GM18517 (cell line): ENCODE results near the gene RNASET2.
A peak's percentile ranks its signal among the peaks of the same experiment; 100 is the strongest.
"Not testable (repeated sequence)": the region's sequence is repeated elsewhere in the genome, so short reads cannot be mapped to it uniquely, and the experiment has no call there.

Experiments used
- ATAC-seq: cut with Tn5 transposase; IDR thresholded peaks from one replicate; pipeline ENCODE4 v1.9.1; 2021; ENCODE audit warnings: mild to moderate bottlenecking, moderate library complexity; ENCODE audit not compliant: unreplicated experiment

RNASET2 gene

DNA sequence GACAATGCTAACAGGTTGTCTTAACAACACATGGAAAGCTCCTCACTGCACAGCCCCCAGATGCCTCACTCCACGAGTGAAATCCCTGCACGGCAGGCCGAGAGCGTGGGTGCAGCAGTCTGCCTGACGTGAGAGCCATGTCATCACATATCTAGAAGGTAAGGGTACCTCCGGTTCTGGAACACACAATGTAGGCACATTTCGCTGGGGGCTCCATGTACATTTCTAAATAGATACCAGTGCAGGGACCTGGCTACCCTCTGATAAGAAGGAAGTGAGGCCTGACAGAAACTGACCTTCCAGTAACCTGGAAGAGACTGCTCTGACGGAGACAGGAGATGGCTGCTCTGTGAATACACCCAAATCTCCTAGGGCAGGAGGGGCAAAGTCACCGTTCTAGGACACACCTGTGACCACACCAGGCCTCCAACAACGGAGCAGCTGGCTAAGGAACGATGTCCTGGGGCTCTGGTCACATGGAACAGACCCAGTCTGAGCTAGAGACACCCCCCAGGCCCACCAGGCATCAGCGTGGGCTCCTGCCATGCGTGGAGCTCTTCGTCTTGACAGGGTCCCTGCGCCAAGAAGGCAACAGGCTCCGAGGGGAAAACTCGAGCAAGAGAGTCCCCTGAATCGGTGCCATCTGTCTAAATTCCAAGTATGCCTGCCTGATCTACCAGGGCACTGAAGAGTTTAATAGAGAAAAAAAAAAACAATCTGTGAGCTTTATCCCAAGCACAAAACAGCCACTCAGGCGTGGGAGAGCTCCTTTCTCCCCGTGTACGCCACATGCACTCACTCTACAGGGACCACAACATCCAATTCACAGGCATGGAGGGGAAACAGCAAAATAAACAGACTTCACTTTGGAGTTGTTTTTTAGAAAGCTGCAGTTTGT, 27.5 kb downstream of the RNASET2 start:
- ATAC-seq = no peak

DNA sequence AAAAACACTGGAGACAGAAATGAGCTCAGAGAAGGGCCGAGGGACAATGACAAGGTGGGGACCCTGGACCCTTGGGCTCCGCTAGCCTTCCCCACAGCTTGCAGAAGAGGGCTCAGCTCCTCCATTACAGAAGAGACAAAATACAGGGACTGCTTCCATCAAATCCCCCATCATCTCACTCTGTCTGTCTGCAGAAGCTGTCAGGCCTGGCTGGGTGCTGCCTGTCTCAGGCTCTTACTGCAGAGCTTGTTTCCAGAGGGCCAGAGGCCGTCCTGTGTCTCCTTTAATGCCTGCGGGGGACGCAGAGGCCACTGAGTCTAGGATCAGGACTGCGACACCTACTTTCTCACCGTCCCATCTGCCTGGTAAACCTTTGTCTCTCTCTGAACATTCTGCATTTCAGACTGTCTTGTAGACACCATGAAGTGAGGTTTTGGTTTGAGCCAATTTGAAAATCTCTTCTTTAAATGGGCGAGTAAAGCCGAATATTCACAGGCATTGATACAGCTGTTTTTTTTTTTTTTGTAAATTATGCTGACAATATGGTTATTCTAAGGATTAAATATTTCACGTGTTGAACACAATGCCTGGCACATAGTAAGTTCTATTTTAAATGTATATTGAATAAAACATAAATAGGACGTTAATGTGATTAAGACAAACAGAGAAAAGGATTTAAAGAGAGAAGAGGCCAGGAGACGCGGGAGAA, 28.3 kb downstream of the RNASET2 start:
- ATAC-seq = no peak

DNA sequence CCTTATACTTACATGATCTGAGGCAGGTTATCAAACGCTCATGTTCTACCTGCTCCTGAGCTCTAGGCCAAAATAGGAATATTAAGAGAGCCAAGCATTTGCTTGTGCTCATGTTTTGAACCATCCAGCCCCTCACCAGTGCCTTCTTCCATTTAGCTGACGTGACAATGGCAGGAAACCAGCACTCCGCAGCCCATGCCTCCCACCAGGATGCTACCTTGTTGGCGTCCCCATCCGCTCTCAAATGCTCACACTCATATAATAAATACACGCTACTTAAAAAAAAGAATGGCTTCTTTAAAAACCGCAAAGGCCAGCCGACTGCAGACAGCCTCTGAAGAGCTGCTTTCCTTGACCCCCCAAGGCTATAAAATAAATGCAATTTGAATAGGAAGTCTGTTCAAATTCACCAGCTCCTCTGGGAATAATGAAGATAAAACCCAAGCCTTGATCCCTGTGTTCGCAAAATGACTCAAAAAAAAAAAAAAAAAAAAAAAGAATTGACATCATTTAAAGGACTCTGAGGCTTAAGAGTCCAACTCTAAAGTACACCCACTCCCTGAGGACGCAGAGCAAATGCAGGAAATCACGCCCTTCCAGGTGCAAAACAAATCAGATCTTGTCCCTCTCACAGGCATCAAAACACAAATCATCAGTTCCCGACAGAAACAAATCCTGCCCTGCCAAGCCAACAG, 29.0 kb downstream of the RNASET2 start:
- no peak for ATAC-seq

DNA sequence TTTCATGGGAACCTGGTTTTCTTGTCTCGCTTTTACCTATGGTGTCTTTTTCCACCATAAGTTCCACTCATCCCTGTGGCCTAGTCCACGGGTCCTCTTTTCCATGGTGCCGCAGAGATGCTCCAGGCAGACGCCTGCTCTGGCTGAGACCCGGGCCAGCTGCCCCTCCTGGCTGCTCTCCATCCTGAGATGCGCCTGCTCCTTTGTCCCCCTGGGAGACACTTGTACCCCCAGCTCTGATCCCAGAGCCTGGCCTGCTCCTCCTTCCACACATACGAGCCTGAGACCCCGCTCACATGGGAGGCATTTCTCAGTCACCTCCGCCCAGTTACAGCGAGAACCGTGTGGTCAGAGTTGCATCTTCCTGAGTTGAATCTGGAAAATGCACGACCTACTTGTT, 29.6 kb downstream of the RNASET2 start:
- no peak for ATAC-seq

DNA sequence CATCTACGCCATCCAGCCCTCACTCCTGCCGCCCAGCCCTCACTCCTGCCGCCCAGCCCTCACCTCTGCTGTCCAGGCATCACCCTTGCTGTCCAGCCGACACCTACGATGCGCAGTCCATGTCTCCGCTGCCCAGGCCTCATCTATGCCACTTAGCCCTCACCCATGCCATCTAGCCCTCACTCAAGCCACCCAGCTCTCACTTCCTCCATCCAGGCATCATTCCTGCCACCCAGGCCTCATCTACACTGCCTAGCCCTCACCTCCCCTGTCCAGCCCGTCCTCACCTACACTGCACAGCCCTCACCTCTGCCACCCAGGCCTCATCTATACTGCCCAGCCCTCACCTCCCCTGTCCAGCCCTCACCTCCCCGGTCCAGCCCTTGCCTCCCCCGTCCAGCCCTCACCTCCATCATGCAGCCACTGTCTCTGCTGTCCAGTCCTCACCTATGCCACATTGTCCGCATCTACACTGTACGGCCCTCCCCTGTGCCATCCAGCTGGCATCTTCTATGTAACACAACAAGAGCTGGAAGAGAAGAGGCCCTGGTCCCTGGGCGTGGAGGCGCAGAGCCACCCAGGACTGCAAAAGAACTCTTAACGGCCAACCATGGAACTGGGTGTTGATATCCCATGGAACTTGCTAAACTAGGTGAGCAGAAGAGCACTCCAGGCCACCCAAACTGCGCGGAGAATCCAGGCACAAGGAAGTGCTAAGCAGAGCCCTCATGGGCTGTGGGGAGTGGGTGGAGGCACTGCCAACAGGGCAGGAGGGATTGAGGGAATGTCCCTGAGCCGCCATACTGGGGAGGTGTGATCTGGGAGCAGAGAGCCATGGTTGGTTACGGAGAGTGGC, 31.0 kb downstream of the RNASET2 start:
- ATAC-seq = no peak

DNA sequence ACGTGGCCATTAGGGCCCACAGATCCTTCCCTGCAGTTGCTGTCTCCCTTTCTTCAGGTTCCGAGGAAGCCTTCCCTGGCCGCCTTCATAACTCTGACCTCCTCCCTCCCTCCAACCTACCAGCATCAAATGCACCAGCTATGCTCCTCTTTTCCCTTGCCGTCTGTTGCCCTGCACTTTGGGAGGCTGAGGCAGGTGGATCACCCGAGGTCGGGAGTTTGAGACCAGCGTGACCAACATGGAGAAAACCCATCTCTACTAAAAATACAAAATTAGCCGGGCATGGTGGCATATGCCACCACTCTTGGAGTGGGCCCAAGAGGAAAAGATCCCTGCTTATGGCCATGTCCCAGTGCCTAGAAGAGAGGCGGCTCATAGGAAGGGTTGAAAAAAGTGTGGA, 31.8 kb downstream of the RNASET2 start:
- no peak for ATAC-seq

DNA sequence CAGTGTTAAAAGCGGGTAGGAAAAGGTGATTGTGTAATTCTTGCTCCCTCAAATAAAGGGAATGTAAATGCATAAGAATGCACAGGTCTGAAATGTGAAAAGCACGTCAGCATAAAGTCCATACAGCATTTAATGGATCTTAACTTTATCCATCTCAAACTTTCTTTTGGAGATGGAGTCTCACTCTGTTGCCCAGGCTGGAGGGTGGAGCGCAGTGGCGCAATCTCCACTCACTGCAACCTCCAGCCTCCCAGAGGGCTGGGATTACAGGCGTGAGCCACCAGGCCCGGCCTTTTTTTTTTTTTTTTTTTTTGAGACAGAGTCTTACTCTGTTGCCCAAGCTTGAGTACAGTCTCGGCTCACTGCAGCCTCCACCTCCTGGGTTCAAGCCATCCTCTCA, 33.4 kb downstream of the RNASET2 start:
- no peak for ATAC-seq

DNA sequence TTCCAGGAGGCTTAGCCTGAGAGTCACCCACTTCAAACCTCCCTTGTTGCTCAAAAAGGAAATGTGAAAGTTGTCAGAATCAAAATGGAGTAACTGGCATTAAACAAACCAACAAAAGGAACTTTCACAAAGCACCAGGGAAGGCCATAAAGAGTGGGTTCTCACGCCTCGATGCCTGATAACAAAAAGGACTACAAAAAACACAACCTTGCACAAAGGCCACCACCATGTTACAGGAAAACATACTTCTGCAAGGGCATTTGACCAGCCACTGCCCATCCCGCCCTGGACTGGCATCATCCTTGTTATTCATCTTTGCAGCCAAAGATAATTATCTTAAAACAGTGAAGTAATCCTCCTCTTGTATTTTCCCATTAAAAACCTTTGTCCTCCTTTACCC, 34.8 kb downstream of the RNASET2 start:
- ATAC-seq = no peak

DNA sequence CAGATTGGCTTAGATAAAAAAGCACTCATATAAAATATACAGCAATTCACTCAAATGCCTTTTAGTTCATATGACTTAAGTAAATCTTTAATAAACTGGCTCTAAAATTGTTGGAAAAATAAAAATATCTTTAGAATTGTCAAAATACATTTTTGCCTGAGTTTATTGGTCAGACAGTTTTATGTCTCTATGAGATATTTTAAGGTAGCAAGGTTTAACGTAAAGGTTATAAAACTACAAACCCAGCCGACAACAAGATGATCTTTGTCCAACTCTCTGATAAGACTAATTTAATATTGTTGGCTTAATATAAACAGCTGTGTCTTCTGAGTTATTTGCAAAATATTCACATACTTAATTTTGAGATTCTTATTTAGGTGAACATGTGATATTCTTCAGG, 39.5 kb downstream of the RNASET2 start:
- no peak for ATAC-seq

DNA sequence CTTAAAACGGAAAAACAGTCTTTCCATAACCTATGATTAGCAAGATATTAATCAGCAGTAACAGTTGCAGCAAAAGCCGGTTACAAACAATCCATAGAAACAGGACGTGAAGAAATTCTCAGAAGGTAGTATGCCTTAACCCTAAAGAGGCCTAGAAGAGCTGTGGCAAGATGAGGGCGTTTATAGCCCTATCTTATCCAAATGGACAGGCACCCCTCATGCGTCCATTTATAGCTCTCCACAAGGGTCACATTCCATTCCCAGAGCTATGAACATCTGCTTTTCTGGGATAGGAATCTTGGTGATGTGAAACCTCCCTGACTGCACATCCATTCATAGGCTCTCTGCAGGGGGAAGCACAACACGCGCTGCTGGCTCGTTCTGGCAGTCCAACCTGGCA, 40.9 kb downstream of the RNASET2 start:
- ATAC-seq = not testable (repeated sequence)

DNA sequence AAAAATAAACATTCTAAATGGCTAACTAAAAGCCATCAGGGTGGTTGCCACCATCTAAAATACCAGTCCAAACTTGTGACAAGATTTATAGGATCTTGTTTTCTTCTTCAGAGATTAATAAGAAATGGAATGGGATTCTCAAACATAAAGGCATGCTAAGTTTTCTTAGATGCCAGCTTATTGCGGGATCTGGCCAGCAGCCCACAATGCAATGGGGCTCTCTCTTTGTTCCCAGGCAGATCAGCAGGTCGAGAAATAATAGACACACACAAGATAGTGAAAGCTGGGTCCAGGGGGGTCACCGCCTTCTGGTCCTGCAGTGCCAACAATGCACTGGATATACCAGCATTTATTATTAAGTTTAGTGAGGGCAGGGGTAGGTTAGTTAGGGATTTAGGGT, 41.4 kb downstream of the RNASET2 start:
- ATAC-seq = not testable (repeated sequence)

DNA sequence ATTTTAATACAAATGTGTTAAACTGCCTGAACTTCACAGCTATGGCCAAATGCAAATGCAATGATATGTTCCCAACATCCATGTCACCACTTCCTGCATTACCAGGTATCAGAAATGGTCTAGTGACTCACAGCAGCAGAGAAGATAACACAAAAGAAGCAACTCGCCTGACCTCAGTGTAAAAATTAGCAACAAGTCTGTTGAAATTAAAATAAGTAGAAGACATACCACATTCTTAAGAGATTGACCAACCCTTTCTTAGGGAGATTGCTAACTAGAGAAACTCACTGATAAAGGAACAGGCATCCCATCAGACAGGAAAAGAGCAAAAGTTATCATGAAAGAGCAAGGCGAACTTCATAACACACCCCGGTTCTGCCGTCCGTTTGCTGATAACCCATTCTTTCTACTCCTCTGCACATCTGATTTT, 45.1 kb downstream of the RNASET2 start:
- ATAC-seq = no peak

DNA sequence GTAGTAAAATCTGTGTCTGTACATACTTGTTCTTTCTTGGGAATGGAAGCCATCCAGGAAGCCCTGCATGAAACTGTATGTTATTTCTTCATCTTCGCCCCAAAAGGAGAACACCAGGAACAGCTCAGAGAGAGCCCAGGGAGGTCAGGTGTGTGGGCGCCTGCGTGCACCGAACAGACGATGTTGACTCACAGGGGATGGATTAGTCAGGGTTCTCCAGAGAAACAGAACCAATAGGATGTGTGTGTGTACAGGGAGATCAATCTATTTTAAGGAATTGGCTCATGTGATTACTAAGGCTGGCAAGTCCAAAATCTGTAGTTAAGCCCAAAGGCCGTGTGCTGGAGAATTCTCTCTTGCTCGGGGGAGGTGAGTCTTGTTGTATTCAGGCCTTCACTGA, 45.7 kb downstream of the RNASET2 start:
- ATAC-seq = no peak

DNA sequence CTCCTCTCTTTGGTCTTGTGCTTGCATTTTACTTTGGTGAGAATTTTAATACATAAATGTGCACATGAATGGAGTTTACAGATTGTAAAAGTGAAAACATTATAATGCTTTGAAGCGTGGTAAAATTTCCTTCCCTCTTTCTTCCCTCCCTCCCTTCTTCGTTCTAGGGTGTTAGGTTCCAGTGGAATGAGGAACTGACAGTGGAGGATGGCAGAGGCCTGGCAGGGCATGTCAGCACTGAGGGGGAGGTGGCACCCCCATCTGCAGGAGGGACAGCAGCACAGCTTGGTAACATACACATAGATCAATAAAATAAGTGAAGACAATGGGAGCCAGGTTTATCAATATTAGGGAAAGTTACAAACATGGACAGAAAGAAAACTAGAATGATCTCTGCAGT, 47.5 kb downstream of the RNASET2 start:
- no peak for ATAC-seq

DNA sequence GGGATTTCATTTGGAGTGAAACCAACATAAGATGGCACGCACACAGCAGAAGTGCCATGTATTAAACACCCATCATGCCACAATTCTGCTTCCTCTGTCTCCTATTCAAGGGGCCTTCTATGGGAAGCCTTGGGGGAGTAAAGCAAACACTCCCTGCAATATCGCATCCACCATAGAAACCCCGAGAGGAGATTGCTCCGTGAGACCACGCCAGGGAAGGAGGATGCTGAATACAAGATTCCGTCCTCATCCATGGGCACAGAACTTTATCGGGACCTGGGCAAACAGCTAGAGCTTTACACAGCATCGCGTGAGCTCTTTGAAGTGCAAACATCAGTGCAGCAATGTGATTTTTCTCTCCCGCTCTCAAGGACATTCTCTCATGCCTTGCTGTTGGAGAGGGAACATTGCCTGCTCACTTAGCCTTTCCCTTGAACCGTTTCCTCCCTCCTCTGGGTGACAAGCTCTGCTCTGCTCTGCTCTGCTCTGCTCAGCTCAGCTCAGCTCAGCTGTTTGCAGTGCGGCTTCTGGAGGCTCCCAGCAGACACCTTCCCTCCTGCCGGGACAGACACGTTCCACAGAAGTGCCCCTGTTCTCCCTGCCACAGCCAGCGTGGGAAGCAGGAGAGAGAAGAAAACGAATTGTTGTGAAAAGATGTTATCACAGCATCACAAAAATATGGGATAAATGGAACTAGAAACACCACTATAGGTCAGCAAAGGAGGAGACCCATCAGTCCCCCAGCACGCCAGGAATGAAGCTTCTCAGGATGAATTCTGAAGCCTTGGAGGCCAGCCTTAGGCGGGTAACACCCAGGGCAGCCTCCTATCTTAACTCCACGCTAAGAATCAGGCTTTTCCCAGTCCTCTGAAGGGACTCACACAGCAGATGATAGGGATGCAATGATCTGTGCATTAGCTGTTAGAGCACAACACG, 48.2 kb downstream of the RNASET2 start:
- ATAC-seq = no peak

DNA sequence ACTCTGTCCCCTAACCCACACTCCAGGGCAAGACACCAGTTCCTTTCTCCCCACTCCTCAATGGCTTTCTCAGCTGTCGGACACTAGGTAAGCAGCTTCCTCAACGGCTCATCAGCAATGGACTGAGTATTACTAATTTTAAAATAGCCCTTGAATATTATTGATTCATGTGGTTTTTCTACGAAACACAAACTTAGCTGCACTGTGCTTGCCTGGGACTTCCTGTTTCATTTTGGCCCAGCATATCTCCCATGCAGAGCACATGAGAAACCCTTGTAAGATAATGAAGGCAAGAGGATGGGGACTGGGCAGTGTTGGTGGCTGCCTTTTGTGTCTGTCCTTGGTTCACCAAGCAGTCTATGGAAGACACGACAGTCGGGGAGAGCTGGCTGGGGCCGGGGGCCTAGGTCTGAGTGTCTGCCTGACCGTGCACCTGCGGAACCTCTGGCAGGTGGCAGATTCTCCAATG, 48.9 kb downstream of the RNASET2 start:
- peak; percentile 80 for ATAC-seq

DNA sequence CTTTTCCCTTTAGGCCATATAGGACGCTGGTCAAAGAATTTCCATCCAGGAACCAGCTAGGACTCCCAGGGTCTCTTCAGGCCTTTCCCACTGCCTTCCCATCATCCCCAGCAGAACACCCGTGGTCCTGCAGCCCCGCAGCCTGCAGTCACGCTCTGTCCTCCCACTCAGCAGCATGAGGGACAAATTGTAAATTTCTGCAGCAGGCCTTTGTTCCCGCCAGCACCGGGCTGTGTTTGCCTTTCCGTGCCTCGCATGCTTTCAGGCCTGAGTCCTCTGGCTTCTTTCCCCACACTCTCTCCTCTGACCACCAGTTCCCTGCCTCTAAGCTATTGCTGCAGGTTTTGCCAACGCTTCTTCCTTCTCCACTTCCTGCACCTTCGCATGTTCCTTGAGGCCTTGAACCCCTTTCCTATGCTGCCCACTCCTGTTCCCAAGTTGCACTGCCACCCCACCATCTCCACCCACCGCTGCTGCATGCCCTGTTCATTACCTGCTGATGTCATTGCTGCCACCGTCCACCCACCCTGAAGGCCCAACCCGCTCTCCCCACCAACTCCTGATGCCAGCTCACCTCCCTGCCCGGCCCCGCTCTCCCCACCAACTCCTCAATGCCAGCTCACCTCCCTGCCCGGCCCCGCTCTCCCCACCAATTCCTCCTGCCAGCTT, 49.8 kb downstream of the RNASET2 start:
- ATAC-seq = no peak

DNA sequence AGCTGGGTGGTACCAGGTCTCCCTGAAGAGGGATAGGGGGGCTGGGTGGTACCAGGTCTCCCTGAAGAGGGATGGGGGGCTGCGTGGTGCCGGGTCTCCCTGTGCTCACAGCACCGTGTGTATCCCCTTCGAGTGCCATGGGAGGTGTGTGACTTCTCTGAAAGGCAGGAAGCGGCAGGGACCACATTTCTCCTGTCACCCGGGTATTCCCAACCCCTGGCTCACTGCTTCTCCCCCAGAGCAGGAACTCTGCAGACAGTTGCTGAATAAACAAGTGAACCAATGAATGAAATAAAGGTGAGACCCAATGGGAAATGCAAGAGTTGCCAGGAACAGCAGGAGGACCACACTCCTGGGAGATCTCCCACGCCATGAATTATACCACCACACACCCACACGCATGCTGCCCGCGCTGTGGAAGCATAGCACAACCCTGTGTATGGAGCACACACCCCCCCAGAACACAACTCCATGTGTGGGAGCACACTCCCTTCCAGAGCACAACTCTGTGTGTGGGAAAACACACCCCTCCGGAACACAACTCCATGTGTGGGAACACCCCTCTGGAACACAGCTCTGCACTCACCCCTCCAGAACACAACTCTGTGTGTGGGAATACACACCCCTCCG, 50.7 kb downstream of the RNASET2 start:
- no peak for ATAC-seq

DNA sequence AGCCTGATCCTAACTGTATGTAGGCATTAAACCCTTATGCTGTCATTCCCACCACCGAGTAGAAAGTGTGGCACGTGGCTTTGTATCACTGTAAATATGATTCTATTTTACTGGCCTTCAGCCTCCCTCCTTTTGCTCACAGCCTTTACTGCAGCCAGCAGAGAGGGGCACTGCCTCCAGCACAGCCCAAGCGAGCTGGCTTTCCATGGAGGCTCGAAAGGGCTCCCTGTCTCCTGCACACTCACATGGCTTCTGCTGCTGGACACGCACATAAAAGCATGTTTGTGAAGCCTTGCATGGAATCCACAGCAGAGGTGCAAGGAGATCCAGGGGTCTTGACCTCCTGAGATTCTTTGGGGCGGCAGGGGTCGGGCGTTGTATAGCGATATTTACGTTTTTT, 51.3 kb downstream of the RNASET2 start:
- no peak for ATAC-seq
